ENCODE results near the gene MRPL58.
"Not testable (repeated sequence)": the region's sequence is repeated elsewhere in the genome, so short reads cannot be mapped to it uniquely, and the experiment has no call there.

DNA sequence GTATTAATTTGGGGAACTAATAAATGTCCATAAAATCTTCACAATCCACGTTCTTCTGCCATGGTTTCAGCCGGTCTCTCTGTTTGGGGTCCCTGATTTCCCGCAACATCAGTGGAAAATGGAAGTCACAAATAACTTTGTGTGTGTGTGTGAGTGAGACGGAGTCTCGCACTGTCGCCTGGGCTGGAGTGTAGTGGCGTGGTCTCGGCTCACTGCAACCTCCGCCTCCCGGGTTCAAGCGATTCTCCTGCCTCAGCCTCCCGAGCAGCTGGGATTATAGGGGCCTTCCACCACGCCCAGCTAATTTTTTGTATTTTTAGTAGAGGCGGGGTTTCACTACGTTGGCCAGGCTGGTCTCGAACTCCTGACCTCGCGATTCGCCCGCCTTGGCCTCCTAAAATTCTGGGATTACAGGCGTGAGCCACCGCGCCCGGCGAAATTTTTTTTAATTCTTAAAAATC is 33.5 kb downstream of the MRPL58 start:
- not testable (repeated sequence) for TF ChIP-seq CTCF, POLR2A (IDR thresholded peaks at IDR 0.05)

All from body of pancreas (tissue), 4 donors.